Astrocyte (in vitro differentiated cells and primary cell): ENCODE measurements around the gene POLR3GL. TPM values are rescaled to one million over a fixed set of nuclear protein-coding genes. Genes with fewer than 3 reads are reported as not detected.

Experiments used
- DNase-seq: peaks from one replicate; pipeline ENCODE4 v3.0.0-alpha.2; 2010; ENCODE audit warnings: low read depth
- FAIRE-seq: peaks from 2 replicates; lab custom pipeline; 2011; peaks lifted over from hg19 to GRCh38; lab: Jason Lieb, UNC
- H2AFZ ChIP-seq: 2 replicates; pipeline ENCODE4 v1.6.0; 2012; ENCODE audit warnings: low read depth, low read length, inconsistent platforms
- H3K27ac ChIP-seq: 2 replicates; pipeline ENCODE4 v1.5.1; 2011; ENCODE audit warnings: low read depth, low read length, inconsistent platforms
- H3K27me3 ChIP-seq: 2 replicates; pipeline ENCODE4 v1.6.0; 2011; ENCODE audit warnings: low read length, inconsistent platforms; ENCODE audit not compliant: insufficient read depth
- H3K36me3 ChIP-seq: 2 replicates; pipeline ENCODE4 v1.5.1; 2011; ENCODE audit warnings: low read length, inconsistent platforms; ENCODE audit not compliant: insufficient read depth
- H3K4me1 ChIP-seq: 2 replicates; pipeline ENCODE4 v1.5.1; 2011; ENCODE audit warnings: low read length, inconsistent platforms; ENCODE audit not compliant: insufficient read depth
- H3K4me2 ChIP-seq: 2 replicates; pipeline ENCODE4 v1.6.0; 2012; ENCODE audit warnings: low read length, inconsistent platforms
- H3K4me3 ChIP-seq: 2 replicates; pipeline ENCODE4 v1.5.1; 2011; ENCODE audit warnings: low read depth, mild to moderate bottlenecking, low read length, inconsistent platforms; ENCODE audit not compliant: insufficient read depth
- H3K79me2 ChIP-seq: 2 replicates; pipeline ENCODE4 v1.6.0; 2012; ENCODE audit warnings: mild to moderate bottlenecking, low read length, inconsistent platforms; ENCODE audit not compliant: insufficient read depth
- H3K9ac ChIP-seq: 2 replicates; pipeline ENCODE4 v1.6.0; 2012; ENCODE audit warnings: mild to moderate bottlenecking, low read length, inconsistent platforms
- H3K9me3 ChIP-seq: 2 replicates; pipeline ENCODE4 v1.5.1; 2012; ENCODE audit warnings: low read depth, mild to moderate bottlenecking, low read length, inconsistent platforms; ENCODE audit not compliant: insufficient read depth
- H4K20me1 ChIP-seq: 2 replicates; pipeline ENCODE4 v1.6.0; 2012; ENCODE audit warnings: low read length, inconsistent platforms; ENCODE audit not compliant: insufficient read depth
- H3K27ac Mint-ChIP-seq: one replicate; pipeline ENCODE4 v1.8.0; 2021; ENCODE audit warnings: mild to moderate bottlenecking, mixed read lengths; ENCODE audit not compliant: unreplicated experiment
- H3K27me3 Mint-ChIP-seq: one replicate; pipeline ENCODE4 v1.8.0; 2021; ENCODE audit warnings: low read depth, mixed read lengths; ENCODE audit not compliant: unreplicated experiment
- H3K36me3 Mint-ChIP-seq: one replicate; pipeline ENCODE4 v1.8.0; 2021; ENCODE audit warnings: low read depth, mixed read lengths; ENCODE audit not compliant: unreplicated experiment
- H3K4me1 Mint-ChIP-seq: one replicate; pipeline ENCODE4 v1.8.0; 2021; ENCODE audit warnings: low read depth, mixed read lengths; ENCODE audit not compliant: unreplicated experiment
- H3K4me3 Mint-ChIP-seq: one replicate; pipeline ENCODE4 v1.8.0; 2021; ENCODE audit warnings: mild to moderate bottlenecking, moderate library complexity, mixed read lengths; ENCODE audit not compliant: unreplicated experiment
- H3K9me3 Mint-ChIP-seq: one replicate; pipeline ENCODE4 v1.8.0; 2021; ENCODE audit warnings: mild to moderate bottlenecking, mixed read lengths; ENCODE audit not compliant: unreplicated experiment
- CTCF ChIP-seq: IDR thresholded peaks from 2 replicates; pipeline ENCODE4 v1.5.1; 2011; ENCODE audit warnings: low read depth, mild to moderate bottlenecking, inconsistent platforms, low read length, moderate library complexity; ENCODE audit not compliant: insufficient read depth
- EZH2 ChIP-seq: IDR thresholded peaks from 2 replicates; pipeline ENCODE4 v1.6.1; 2012; ENCODE audit warnings: mild to moderate bottlenecking, low read length, inconsistent platforms; ENCODE audit not compliant: insufficient read depth
- total RNA-seq: library from RNA; stranded (reverse); gene quantifications from 2 replicates; pipeline ENCODE4 v1.2.1, GENCODE V29; 2021

POLR3GL gene
- total RNA-seq, 1 donor from 2014 or later = 20.5 TPM

- H3K79me2 ChIP-seq = no peaks in the 10 kb centered on the region
- Mint-ChIP-seq H3K4me3 (peak overlapping the region; percentile 72), H3K4me1 (peaks cover 5% of the 10 kb centered on the region), H3K36me3 (no peaks in the 10 kb centered on the region), H3K27ac (no peak overlapping the region), H3K27me3 (no peaks in the 10 kb centered on the region), H3K9me3 (no peaks in the 10 kb centered on the region)
- no peaks in the 10 kb centered on the region for H4K20me1 ChIP-seq
- FAIRE-seq = no peak
- H3K4me1 ChIP-seq = peaks cover 28% of the 10 kb centered on the region
- H3K27me3 ChIP-seq = no peaks in the 10 kb centered on the region
- H2AFZ ChIP-seq = peak overlapping the region; percentile 45
- H3K4me3 ChIP-seq = peak overlapping the region; percentile 24
- no peaks in the 10 kb centered on the region for H3K9me3 ChIP-seq
- DNase-seq = no peak
- no peaks in the 10 kb centered on the region for H3K36me3 ChIP-seq
- H3K27ac ChIP-seq = peak overlapping the region; percentile 93
- H3K4me2 ChIP-seq = peak overlapping the region; percentile 79
- TF ChIP-seq CTCF (no peak), EZH2 (no peak)
- peak overlapping the region; percentile 80 for H3K9ac ChIP-seq
These were observed 14.0 kb downstream of the POLR3GL start for GRCh38 chr1:145978471-145978853.

DNA sequence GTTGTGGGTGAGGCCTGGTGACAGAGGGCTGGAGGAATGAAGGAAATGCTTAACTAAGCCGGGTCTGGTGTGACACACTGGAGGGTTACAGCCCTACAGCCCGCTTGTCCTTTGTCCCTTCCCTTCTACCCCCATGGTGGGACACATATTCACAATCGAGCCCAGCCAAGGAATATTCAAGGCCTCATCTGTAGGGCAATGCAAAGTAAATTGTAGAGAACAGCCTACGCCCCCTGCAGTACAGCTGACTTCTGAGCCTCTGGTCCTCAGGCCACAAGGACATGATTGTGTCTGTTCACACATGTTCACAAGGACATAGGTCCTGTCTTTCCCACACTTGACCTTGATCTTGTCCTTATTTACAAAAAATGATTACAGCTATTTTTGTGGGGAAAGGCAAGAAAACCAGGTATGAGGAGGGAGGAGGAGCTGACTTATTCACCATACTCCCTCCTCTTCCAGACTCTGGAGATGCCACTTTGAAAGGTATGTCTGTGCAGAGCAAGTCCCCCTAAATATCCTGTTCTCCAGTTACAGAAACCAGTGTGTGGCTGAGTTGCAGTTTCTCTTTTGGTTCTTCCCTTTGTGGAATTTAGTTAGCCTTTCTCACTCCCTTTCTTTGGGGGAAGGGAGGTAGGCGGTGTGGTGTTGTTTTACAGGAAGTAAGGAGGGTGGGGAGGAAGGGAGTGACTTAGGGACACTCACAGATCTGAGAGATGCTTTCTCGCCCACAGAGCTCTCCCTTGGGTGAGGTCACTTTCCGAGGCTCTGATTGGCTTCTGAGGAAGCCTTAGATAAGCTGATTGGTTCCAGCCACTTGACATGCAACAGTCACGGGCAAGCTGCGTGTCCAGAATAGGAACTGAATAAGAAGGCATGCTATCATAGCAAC, 14.6 kb downstream of the POLR3GL start:
- H3K27ac Mint-ChIP-seq = no peak overlapping the region
- peak overlapping the region; percentile 79 for H3K4me2 ChIP-seq
- H3K36me3 ChIP-seq = no peaks in the 10 kb centered on the region
- H3K27me3 ChIP-seq = no peaks in the 10 kb centered on the region
- H2AFZ ChIP-seq = peak overlapping the region; percentile 45
- TF ChIP-seq CTCF = peak; percentile 34
- no peak for TF ChIP-seq EZH2
- no peaks in the 10 kb centered on the region for H3K27me3 Mint-ChIP-seq
- no peaks in the 10 kb centered on the region for H3K9me3 Mint-ChIP-seq
- H3K4me3 ChIP-seq = peak overlapping the region; percentile 24
- H3K4me3 Mint-ChIP-seq = no peak overlapping the region
- H3K4me1 Mint-ChIP-seq = peaks cover 5% of the 10 kb centered on the region
- FAIRE-seq = peak; percentile 69
- no peaks in the 10 kb centered on the region for H4K20me1 ChIP-seq
- H3K9ac ChIP-seq = peak overlapping the region; percentile 80
- peak overlapping the region; percentile 93 for H3K27ac ChIP-seq
- H3K4me1 ChIP-seq = peaks cover 28% of the 10 kb centered on the region
- H3K79me2 ChIP-seq = no peaks in the 10 kb centered on the region
- peak; percentile 100 for DNase-seq
- H3K36me3 Mint-ChIP-seq = no peaks in the 10 kb centered on the region
- no peaks in the 10 kb centered on the region for H3K9me3 ChIP-seq
